UCSD-AML1 (cell line): ENCODE measurements around the gene SYCE3.
A peak's percentile ranks its signal among the peaks of the same experiment; 100 is the strongest.

Experiments
- DNase-seq: peaks from one replicate; lab custom pipeline; 2025; ENCODE audit not compliant: unreplicated experiment; lab: John Stamatoyannopoulos, UW

The SYCE3 gene

DNA sequence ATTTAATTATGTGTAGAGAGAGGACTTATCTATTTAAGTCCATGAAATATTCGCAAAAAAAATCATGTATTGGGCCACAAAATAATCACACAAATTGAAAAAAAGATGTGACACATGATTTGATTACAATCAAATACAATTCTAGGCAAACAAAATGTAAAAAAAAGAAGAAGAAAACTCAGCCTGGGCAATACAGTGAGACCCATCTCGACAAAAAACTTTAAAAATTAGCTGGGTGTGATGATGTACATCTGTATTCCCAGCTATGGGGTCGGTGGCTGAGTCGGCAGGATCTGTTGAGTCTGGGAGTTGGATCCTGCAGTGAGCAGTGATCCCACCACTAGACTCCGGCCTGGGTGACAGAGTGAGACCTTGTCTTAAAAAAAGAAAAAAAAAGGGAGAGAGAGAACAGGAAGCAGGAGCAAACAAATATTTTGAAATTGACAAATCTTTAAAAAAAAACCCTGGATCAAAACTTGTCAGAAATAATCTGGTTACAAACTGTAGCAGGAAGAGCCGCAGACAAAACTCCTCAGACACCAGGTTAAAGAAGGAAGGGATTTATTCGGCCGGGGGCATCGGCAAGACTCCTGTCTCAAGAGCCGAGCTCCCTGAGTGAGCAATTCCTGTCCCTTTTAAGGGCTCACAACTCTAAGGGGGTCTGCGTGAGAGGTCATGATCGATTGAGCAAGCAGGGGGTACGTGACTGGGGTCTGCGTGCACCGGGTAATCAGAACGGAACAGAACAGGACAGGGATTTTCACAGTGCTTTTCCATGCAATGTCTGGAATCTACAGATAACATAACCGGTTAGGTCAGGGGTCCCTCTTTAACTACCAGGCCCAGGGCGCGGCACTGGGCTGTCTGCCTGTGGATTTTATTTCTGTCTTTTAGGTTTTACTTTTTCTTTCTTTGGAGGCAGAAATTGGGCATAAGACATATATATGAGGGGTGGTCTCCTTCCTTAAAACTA, 29.6 kb downstream of the SYCE3 start:
- DNase-seq: no peak

DNA sequence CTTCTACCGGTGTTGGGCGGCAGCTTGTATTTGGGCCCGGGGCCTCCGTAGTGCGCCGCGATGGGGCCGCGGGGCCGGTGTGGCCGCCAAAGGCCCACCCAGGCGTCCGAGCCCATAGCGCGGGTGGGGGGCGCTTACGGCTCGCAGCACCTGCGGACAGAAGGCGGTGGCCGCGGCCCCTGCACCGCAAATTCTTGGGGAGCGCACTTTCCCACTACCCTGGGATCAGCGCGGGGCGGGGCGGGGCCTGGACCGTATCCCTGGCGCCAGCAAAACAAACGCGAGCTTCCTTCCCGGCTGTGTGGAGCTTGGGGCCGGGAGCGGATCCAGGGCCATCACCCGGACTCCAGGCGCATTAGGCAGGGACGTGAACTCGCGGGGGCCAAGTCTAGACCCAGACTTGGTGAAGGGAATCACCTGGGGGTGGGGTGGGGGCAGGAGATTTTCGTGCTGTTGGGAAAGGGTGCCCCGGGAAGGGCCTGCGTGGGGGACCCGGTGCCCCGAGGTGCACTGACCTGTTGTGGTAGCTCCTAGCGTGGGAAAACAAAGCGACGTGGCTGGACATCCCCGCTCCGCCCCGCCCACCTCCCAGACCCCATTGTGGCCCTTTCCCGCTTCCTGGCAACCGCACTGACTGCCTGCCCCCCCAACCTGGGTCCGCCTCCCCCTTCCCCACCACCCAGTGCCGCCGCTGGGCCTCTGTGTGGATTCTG, 30.6 kb downstream of the SYCE3 start:
- DNase-seq: peak; percentile 68

GRCh38 chr22:50531546-50531961, 31.2 kb downstream of the SYCE3 start:
- peak; percentile 73 for DNase-seq

- peak; percentile 88 for DNase-seq
Observed at GRCh38 chr22:50530877-50531545, 31.7 kb downstream of the SYCE3 start.

- no peak for DNase-seq
Observed at GRCh38 chr22:50530580-50530876, 32.2 kb downstream of the SYCE3 start.

DNA sequence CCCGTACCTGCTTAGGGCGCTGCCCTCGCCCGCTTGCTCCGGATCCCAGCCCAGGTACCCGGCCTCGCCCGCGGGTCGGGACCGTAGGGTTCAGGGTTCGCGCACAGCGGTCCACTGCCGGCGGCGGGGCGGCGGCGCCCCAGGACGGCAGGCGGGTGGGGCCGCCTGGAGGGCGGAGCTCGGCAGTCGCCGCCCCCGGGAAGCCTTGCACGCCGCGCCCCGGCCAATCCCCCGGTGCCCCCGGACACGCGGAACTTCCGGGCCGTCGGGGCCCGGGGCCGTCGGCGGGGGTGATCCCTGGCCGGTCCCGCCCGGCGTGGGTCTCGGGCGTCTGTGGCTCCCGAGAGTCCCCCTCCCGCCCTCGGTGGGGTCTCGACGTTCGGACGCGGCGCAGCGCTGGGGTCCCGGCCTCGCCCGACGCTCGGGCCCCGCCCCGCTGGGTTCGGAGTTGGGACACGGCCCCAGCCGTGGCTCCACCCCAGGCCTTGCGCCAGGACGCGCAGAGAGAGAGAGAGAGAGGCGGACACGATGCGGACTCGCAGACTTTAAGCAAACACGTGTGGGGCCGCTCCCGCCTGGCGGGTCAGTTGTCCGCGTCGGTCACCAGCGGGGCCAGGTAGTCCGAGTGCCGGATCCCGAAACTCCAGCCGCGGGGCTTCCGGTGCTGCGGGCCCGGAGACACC, 32.7 kb downstream of the SYCE3 start, which contains the start of gene TYMP:
Gene TYMP, minus strand, starts transcription at position 116 of the 683 bp plus-strand sequence. CDS start 303 bp downstream, outside the sequence.
- peak; percentile 70 for DNase-seq

DNA sequence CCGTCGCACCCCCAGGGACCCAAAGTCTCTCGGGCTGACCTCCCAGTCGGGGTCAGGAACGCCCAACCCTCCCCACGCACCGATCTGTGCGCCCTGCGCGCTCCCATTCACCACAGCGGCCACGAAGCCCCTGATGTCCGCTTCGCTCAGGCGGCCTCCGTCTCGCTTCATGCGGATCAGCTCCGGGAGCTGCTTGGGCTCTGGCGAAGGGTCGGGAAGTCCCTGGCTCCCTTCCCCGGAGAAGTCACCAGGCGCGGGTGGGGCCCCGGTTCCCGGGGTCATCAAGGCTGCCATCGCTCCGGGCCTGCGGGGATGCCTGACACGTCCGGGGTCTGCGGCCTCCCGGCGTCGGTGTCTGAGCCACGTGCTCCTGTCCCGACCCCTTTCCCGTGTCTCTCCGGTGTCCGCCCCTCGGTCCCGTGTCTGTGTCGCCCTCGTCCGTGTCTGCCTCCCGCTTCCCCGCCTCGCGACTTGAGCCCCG, 33.3 kb downstream of the SYCE3 start:
- no peak for DNase-seq

DNA sequence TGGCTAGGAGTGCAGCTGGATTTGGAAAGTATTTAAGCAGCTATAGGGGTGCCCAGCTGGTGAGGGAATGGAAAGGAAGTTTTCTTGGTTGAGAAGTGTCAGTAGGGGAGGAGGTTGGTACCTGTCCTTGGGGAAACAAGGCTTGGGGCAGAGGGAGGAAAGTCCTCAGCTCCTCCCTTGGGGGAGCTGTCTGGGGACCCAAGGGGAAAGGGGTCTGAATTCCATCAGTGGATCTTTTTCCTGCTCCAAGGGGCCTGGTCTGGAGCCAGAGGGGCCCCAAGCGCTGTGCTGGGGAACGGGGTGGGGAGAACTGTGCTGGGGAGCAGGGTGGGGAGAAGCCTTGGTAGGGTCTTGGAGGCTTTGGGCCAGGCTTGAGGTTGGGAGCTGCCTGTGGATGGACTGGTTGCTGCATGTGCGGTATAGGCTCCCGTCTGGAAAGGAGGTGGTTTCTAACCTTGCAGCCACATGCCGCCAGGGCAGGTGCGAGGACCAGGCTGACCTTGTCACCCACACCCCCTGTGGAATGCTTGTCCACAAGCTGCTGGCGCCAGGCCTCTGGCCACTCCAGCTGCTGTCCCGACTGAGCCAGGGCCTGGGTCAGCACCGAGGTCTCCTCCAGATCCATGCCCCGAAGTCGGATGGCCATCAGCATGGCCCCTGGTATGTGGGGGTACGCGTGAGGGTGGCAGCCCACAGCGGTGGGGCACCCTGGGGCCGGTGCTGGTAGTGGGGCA, 33.9 kb downstream of the SYCE3 start:
- no peak for DNase-seq

- no peak for DNase-seq
Observed at GRCh38 chr22:50527921-50528681, 34.6 kb downstream of the SYCE3 start.

DNA sequence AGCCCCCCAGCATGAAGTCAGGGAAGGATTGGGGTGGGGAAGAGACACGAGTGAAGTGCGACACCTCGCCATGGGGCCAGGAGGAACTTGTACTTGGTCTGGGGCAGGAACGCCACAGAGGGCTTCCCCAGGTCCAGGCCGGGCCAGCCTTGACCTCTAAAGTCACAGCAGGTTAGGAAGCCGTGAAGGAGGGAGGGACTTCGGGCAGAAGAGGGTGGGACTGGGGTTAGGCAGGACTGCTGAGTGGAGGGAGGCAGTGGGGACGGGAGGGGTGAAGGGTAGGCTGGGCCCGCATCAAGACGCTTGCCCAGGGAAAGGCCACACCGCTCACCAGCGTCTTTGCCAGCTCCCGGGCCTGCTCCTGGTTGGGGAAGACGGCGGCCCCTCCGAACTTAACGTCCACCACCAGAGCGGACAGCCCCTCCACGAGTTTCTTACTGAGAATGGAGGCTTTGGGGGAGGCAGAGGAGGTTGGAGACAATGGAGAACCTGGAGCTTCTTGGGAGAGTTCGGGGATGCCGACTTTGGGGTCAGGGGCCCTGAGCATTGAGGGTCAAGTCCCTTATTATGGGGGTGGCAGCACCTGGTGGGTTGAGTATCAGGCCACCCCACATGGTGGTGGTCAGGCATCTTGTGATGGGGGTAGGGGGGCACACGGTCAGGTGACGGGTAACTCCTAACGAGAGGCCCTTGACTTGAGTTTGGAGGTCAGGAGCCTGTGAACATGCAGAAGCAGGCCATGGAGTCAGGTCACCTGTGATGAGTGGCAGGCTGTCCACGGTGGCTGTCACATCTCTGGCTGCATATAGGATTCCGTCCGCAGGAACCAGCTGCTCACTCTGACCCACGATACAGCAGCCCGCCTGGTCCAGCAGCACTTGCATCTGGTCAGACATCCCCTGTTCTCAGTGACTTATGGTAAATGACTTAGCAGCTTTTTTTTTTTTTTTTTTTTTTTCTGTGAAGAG, 35.6 kb downstream of the SYCE3 start:
- peak; percentile 77 for DNase-seq

DNA sequence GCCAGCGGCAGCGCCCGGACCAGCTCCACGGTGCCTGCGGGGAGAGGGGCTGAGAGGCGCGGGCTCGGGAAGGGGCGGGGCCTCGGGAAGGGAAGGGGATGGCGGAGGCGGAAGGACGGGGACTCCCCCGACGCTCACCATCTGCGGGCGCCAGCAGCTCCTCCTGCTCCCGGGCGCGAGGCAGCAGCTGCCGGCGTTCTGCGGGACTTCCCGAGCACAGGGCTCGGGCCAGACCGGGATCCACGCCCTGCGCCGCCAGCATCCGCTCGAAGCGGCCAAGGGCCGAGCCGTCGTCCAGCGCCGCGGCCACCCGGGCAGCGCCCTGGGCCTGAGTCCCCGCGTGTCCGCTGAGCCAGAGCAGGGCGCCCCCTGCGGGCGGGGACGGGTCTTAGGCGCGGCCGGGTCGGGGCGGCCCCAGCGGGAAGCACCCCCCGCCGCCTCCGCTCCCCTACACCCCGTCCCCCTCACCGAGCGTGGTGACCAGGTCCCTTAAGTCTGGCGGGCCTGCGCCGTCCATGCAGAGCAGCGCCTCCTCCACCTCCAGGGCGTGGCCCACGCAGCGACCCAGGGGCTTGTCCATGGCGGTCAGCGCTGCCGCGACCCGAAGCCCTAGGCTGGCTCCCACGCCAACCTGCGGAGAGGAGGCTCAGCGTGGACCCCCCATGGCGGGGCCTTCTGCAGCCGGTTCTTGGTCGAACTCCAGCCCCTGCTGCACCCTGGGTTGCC, 36.4 kb downstream of the SYCE3 start:
- DNase-seq: peak; percentile 90

GRCh38 chr22:50525858-50526107, 36.9 kb downstream of the SYCE3 start:
- no peak for DNase-seq

GRCh38 chr22:50525104-50525857, 37.4 kb downstream of the SYCE3 start, which contains the start of gene SCO2:
TSS of gene SCO2 (minus strand) at chr22:50525598. CDS start at chr22:50524411, 1,187 bp downstream.
- peak; percentile 98 for DNase-seq

DNA sequence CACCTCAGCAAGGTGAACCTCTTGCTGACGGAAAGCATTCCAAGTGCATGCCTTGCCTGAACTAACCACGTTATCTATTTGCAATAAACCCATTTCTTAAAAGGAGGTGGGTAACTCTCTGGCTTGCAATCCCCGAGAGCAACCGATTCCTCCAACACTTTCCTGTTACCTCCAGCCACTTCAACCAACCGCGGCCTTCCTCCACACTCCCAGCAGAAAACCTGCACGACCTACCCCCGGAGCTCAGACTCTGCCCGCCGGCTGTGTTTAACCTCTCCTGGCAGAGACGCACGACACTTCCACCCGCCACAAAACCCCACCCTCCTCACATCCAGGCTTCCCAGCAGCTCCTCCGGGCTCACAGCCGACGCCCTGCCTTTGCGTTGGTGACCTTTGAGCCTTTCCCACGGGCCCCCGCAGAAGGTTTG, 38.0 kb downstream of the SYCE3 start:
- DNase-seq: no peak

GRCh38 chr22:50523806-50524675, 38.7 kb downstream of the SYCE3 start:
- no peak for DNase-seq

DNA sequence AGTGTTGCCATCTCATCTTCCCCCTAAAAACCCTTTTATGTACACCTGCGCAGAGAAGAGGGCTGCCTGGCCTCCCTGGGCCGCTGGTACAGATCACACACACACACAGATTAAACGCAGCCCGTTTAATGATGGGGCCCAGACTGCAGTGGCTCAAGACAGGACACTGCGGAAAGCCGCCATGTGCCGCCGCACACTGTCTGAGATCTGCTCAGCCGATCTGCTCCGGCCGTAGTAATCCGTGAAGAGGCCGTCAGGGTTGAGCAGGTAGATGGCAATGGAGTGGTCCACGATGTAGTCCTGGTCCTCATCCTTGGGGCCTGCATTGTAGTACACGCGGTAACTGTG, 39.3 kb downstream of the SYCE3 start:
- no peak for DNase-seq
